Endothelial cell of umbilical vein (primary cell): ENCODE data around the gene ABCF2.

Experiments used
- CTCF ChIP-seq, 2 donors: IDR thresholded peaks; 1 replicate in 1 of 2; 2 replicates in 1 of 2; pipeline ENCODE4 v1.5.1; 2011; ENCODE audit warnings: low read length in 2 of 2, mild to moderate bottlenecking in 2 of 2, moderate library complexity in 2 of 2, control low read depth in 1 of 2, inconsistent platforms in 1 of 2, low read depth in 1 of 2; ENCODE audit not compliant: insufficient read depth in 1 of 2; ENCODE audit errors: extremely low read depth in 1 of 2
- EZH2 ChIP-seq: IDR thresholded peaks from 2 replicates; pipeline ENCODE4 v1.6.1; 2012; ENCODE audit warnings: borderline replicate concordance, low read depth, mild to moderate bottlenecking, moderate library complexity, low read length, inconsistent platforms; ENCODE audit not compliant: severe bottlenecking
- JUN ChIP-seq: IDR thresholded peaks from 2 replicates; pipeline ENCODE4 v1.6.1; 2011; ENCODE audit warnings: borderline replicate concordance, low read depth; ENCODE audit not compliant: insufficient read length, insufficient read depth
- MAX ChIP-seq: IDR thresholded peaks from 2 replicates; pipeline ENCODE4 v1.6.1; 2011; ENCODE audit not compliant: insufficient read depth, insufficient read length
- MYC ChIP-seq: IDR thresholded peaks from one replicate; pipeline ENCODE4 v1.6.1; 2011; ENCODE audit warnings: mild to moderate bottlenecking, low read depth, low read length
- POLR2A ChIP-seq: IDR thresholded peaks from 2 replicates; pipeline ENCODE4 v1.6.1; 2012; ENCODE audit warnings: low read depth, mild to moderate bottlenecking, control low read depth, low read length
- POLR2AphosphoS5 ChIP-seq: IDR thresholded peaks from 2 replicates; pipeline ENCODE4 v1.6.1; 2012; ENCODE audit warnings: low read depth, mild to moderate bottlenecking, control low read depth, low read length, moderate library complexity; ENCODE audit not compliant: insufficient read depth

- TF ChIP-seq EZH2 (no peak), MAX (no peak), CTCF (IDR thresholded peaks at IDR 0.05; ENCODE audit: extremely low read depth in 1 of 2, insufficient read depth in 1 of 2, low read depth in 1 of 2, low read length in 2 of 2) (no peak), JUN (no peak), POLR2AphosphoS5 (peak; percentile 96), POLR2A (peak; percentile 95), MYC (no peak)
Observed at GRCh38 chr7:151232091-151232916, 5.3 kb upstream of the ABCF2 start, which contains the start of gene CHPF2.
